ENCODE measurements around the gene SH3GL3.

Gene SH3GL3

GRCh38 chr15:83546512-83546888, 99.4 kb downstream of the SH3GL3 start:
- in situ Hi-C loops (cut with MboI; ENCODE audit: low sequenced_read_pairs, unreplicated experiment): no loop called here
- no peak for TF ChIP-seq CTCF (IDR thresholded peaks at IDR 0.05; ENCODE audit: borderline replicate concordance, control extremely low read depth, extremely low read depth, insufficient read depth, missing control alignments)
- DNase-seq (ENCODE audit: low spot score): no peak

- no peak for DNase-seq (ENCODE audit: low spot score)
- TF ChIP-seq CTCF (IDR thresholded peaks at IDR 0.05; ENCODE audit: borderline replicate concordance, control extremely low read depth, extremely low read depth, insufficient read depth, missing control alignments): no peak
- in situ Hi-C loops (cut with MboI; ENCODE audit: low sequenced_read_pairs, unreplicated experiment): no loop called here
Observed at GRCh38 chr15:83547168-83547567, 100.0 kb downstream of the SH3GL3 start.

- DNase-seq (ENCODE audit: low spot score): no peak
- TF ChIP-seq CTCF (IDR thresholded peaks at IDR 0.05; ENCODE audit: borderline replicate concordance, control extremely low read depth, extremely low read depth, insufficient read depth, missing control alignments): no peak
- in situ Hi-C loops (cut with MboI; ENCODE audit: low sequenced_read_pairs, unreplicated experiment): loop anchor here (10.0 to 25.0 kb wide), 2 partner anchors 115 to 287 kb away; no protein-coding TSS in a partner anchor
Observed at GRCh38 chr15:83549623-83550022, 102.5 kb downstream of the SH3GL3 start.

GRCh38 chr15:83554558-83554957, 107.4 kb downstream of the SH3GL3 start:
- no peak for TF ChIP-seq CTCF (IDR thresholded peaks at IDR 0.05; ENCODE audit: borderline replicate concordance, control extremely low read depth, extremely low read depth, insufficient read depth, missing control alignments)
- in situ Hi-C loops (cut with MboI; ENCODE audit: low sequenced_read_pairs, unreplicated experiment): loop anchor here (10.0 to 25.0 kb wide), 2 partner anchors 120 to 292 kb away; no protein-coding TSS in a partner anchor
- DNase-seq (ENCODE audit: low spot score): no peak

- in situ Hi-C loops (cut with MboI; ENCODE audit: low sequenced_read_pairs, unreplicated experiment): loop anchor here (10.0 to 25.0 kb wide), 2 partner anchors 121 to 293 kb away; no protein-coding TSS in a partner anchor
- TF ChIP-seq CTCF (IDR thresholded peaks at IDR 0.05; ENCODE audit: borderline replicate concordance, control extremely low read depth, extremely low read depth, insufficient read depth, missing control alignments): no peak
- no peak for DNase-seq (ENCODE audit: low spot score)
Observed at GRCh38 chr15:83555383-83555782, 108.2 kb downstream of the SH3GL3 start.

- TF ChIP-seq CTCF (IDR thresholded peaks at IDR 0.05; ENCODE audit: borderline replicate concordance, control extremely low read depth, extremely low read depth, insufficient read depth, missing control alignments): no peak
- in situ Hi-C loops (cut with MboI; ENCODE audit: low sequenced_read_pairs, unreplicated experiment): loop anchor here (10.0 to 25.0 kb wide), 2 partner anchors 121 to 294 kb away; no protein-coding TSS in a partner anchor
Observed at GRCh38 chr15:83556068-83556467, 108.9 kb downstream of the SH3GL3 start.

More at GRCh38 chr15:83556068-83556467, 108.9 kb downstream of the SH3GL3 start:
- DNase-seq (ENCODE audit: low spot score): no peak
